ENCODE measurements around the gene LIN7A. TPM values are rescaled to one million over a fixed set of nuclear protein-coding genes. Genes with fewer than 3 reads are reported as not detected.
"Not testable (repeated sequence)": the region's sequence is repeated elsewhere in the genome, so short reads cannot be mapped to it uniquely, and the experiment has no call there.

Gene LIN7A
- polyA plus RNA-seq, 1 donor from 2014 or later, result 31.5 TPM

GRCh38 chr12:80884651-80885050 lies 53.1 kb downstream of the LIN7A start:
- Histone ChIP-seq H3K27ac (ENCODE audit: low read length) (no peak overlapping the region), H3K27me3 (ENCODE audit: insufficient read depth, low read depth, low read length) (no peaks in the 10 kb centered on the region), H2AFZ (ENCODE audit: low read depth, low read length) (no peak overlapping the region), H3K36me3 (ENCODE audit: insufficient read depth, low read length) (no peaks in the 10 kb centered on the region), H3K79me2 (replicated peaks; ENCODE audit: insufficient read depth, low read length) (no peaks in the 10 kb centered on the region), H4K20me1 (ENCODE audit: insufficient read depth) (no peaks in the 10 kb centered on the region), H3K9ac (ENCODE audit: low read length) (no peak overlapping the region), H3F3A (ENCODE audit: insufficient read depth, low read length, poor library complexity, severe bottlenecking) (no peaks in the 10 kb centered on the region), H3K4me2 (ENCODE audit: low read length) (no peak overlapping the region), H3K9me3 (ENCODE audit: low read length) (no peaks in the 10 kb centered on the region), H3K4me3 (ENCODE audit: low read length) (no peak overlapping the region), H3K9me2 (ENCODE audit: insufficient read depth, low read length) (no peaks in the 10 kb centered on the region)
- TF ChIP-seq POLR2AphosphoS5 (IDR thresholded peaks at IDR 0.05), result no peak
- TF ChIP-seq SMC3 (conservative IDR thresholded peaks at IDR 0.05; ENCODE audit: poor library complexity), result no peak
- no peak for TF ChIP-seq RAD21 (conservative IDR thresholded peaks at IDR 0.05)
- TF ChIP-seq REST (IDR thresholded peaks at IDR 0.05; ENCODE audit: borderline replicate concordance), result no peak
- TF ChIP-seq CTCF (IDR thresholded peaks at IDR 0.05; ENCODE audit: poor library complexity, severe bottlenecking), result no peak
- no peak for TF ChIP-seq EP300 (conservative IDR thresholded peaks at IDR 0.05; ENCODE audit: poor library complexity, severe bottlenecking)
- no peak for TF ChIP-seq MXI1 (conservative IDR thresholded peaks at IDR 0.05; ENCODE audit: poor library complexity, severe bottlenecking)

- Histone ChIP-seq H3K4me3 (ENCODE audit: low read length) (no peak overlapping the region), H3F3A (ENCODE audit: insufficient read depth, low read length, poor library complexity, severe bottlenecking) (no peaks in the 10 kb centered on the region), H3K36me3 (ENCODE audit: insufficient read depth, low read length) (no peaks in the 10 kb centered on the region), H3K27me3 (ENCODE audit: insufficient read depth, low read depth, low read length) (no peaks in the 10 kb centered on the region), H3K4me2 (ENCODE audit: low read length) (no peak overlapping the region), H3K79me2 (replicated peaks; ENCODE audit: insufficient read depth, low read length) (no peaks in the 10 kb centered on the region), H3K9me2 (ENCODE audit: insufficient read depth, low read length) (no peaks in the 10 kb centered on the region), H2AFZ (ENCODE audit: low read depth, low read length) (no peak overlapping the region), H4K20me1 (ENCODE audit: insufficient read depth) (no peaks in the 10 kb centered on the region), H3K9me3 (ENCODE audit: low read length) (no peaks in the 10 kb centered on the region), H3K27ac (ENCODE audit: low read length) (no peak overlapping the region), H3K9ac (ENCODE audit: low read length) (no peak overlapping the region)
- no peak for TF ChIP-seq RAD21 (conservative IDR thresholded peaks at IDR 0.05)
- TF ChIP-seq CTCF (IDR thresholded peaks at IDR 0.05; ENCODE audit: poor library complexity, severe bottlenecking), result no peak
- no peak for TF ChIP-seq EP300 (conservative IDR thresholded peaks at IDR 0.05; ENCODE audit: poor library complexity, severe bottlenecking)
- no peak for TF ChIP-seq POLR2AphosphoS5 (IDR thresholded peaks at IDR 0.05)
- TF ChIP-seq SMC3 (conservative IDR thresholded peaks at IDR 0.05; ENCODE audit: poor library complexity), result no peak
- TF ChIP-seq MXI1 (conservative IDR thresholded peaks at IDR 0.05; ENCODE audit: poor library complexity, severe bottlenecking), result no peak
- TF ChIP-seq TAF1 (IDR thresholded peaks at IDR 0.05; ENCODE audit: low read depth), result no peak
- TF ChIP-seq EZH2 (IDR thresholded peaks at IDR 0.05; ENCODE audit: borderline replicate concordance, insufficient read depth, low read length, poor library complexity, severe bottlenecking), result no peak
- no peak for TF ChIP-seq REST (IDR thresholded peaks at IDR 0.05; ENCODE audit: borderline replicate concordance)
Observed at GRCh38 chr12:80881106-80881505, 56.6 kb downstream of the LIN7A start.

GRCh38 chr12:80878452-80878851 lies 59.3 kb downstream of the LIN7A start:
- not testable (repeated sequence) for H3K9me2 ChIP-seq (ENCODE audit: insufficient read depth, low read length); H2AFZ ChIP-seq (ENCODE audit: low read depth, low read length); H3K79me2 ChIP-seq (replicated peaks; ENCODE audit: insufficient read depth, low read length); H3K4me2 ChIP-seq (ENCODE audit: low read length); H3K4me3 ChIP-seq (ENCODE audit: low read length); H3K36me3 ChIP-seq (ENCODE audit: insufficient read depth, low read length); H3K9me3 ChIP-seq (ENCODE audit: low read length); H3K9ac ChIP-seq (ENCODE audit: low read length); H3F3A ChIP-seq (ENCODE audit: insufficient read depth, low read length, poor library complexity, severe bottlenecking); H4K20me1 ChIP-seq (ENCODE audit: insufficient read depth); H3K27me3 ChIP-seq (ENCODE audit: insufficient read depth, low read depth, low read length)
- H3K27ac ChIP-seq (ENCODE audit: low read length), result peak overlapping the region; percentile 3

All from neural cell (in vitro differentiated cells).